Hypothalamus (tissue), 51 donors: ENCODE results near the gene TMEM132E.

ENCODE experiments used
- DNase-seq, 51 donors: peaks; one replicate each; lab custom pipeline; 2025; lab: John Stamatoyannopoulos, UW

The TMEM132E gene

GRCh38 chr17:34624767-34625383, 45.5 kb downstream of the TMEM132E start:
- peak in 1 of 51 donors; percentile 9 for DNase-seq

GRCh38 chr17:34626121-34626681, 46.8 kb downstream of the TMEM132E start:
- DNase-seq, result peak in 1 of 51 donors; percentile 15

- no peak for DNase-seq
Measured at GRCh38 chr17:34628879-34629278, 49.5 kb downstream of the TMEM132E start.

GRCh38 chr17:34633351-34633750, 54.0 kb downstream of the TMEM132E start:
- no peak for DNase-seq

GRCh38 chr17:34633760-34634159, 54.4 kb downstream of the TMEM132E start:
- no peak for DNase-seq

GRCh38 chr17:34634551-34635160, 55.3 kb downstream of the TMEM132E start:
- DNase-seq, result no peak

GRCh38 chr17:34635876-34636275, 56.5 kb downstream of the TMEM132E start:
- DNase-seq, result no peak

GRCh38 chr17:34637041-34637547, 57.7 kb downstream of the TMEM132E start:
- no peak for DNase-seq

- peak in 48 of 51 donors; percentile 5 to 77 (median 36) for DNase-seq
Measured at GRCh38 chr17:34637548-34638525, 58.5 kb downstream of the TMEM132E start.

- DNase-seq, result no peak
Measured at GRCh38 chr17:34638526-34639260, 59.3 kb downstream of the TMEM132E start.

GRCh38 chr17:34639706-34640425, 60.5 kb downstream of the TMEM132E start:
- peak in 2 of 51 donors; percentile 5 to 45 for DNase-seq

- no peak for DNase-seq
Measured at GRCh38 chr17:34641368-34641767, 62.0 kb downstream of the TMEM132E start.

GRCh38 chr17:34644941-34645550, 65.7 kb downstream of the TMEM132E start:
- no peak for DNase-seq

- no peak for DNase-seq
Measured at GRCh38 chr17:34645594-34645993, 66.2 kb downstream of the TMEM132E start.

GRCh38 chr17:34647511-34647910, 68.1 kb downstream of the TMEM132E start:
- DNase-seq, result no peak

- no peak for DNase-seq
Measured at GRCh38 chr17:34650051-34650750, 70.8 kb downstream of the TMEM132E start.

GRCh38 chr17:34651402-34651811, 72.0 kb downstream of the TMEM132E start:
- no peak for DNase-seq

GRCh38 chr17:34652021-34652555, 72.7 kb downstream of the TMEM132E start:
- no peak for DNase-seq
